ENCODE measurements around the gene ANKRD44.

ANKRD44 gene

GRCh38 chr2:197073701-197074433, 236.7 kb downstream of the ANKRD44 start:
- no peak for TF ChIP-seq EZH2 (IDR thresholded peaks at IDR 0.05; ENCODE audit: borderline replicate concordance, low read length)
- Histone ChIP-seq H3F3A (ENCODE audit: insufficient read depth, low read length) (0 out of 2 replicates have a peak, but pooled peaks cover 4% of the 10 kb centered on the region), H4K20me1 (ENCODE audit: insufficient read depth, low read length) (no peaks in the 10 kb centered on the region), H3K27me3 (ENCODE audit: insufficient read depth, low read length) (no peaks in the 10 kb centered on the region), H3K36me3 (ENCODE audit: insufficient read depth, low read length) (peaks cover 29% of the 10 kb centered on the region), H2AFZ (ENCODE audit: low read length) (no peak overlapping the region), H3K9me3 (ENCODE audit: low read length) (no peaks in the 10 kb centered on the region), H3K9me2 (ENCODE audit: low read depth, low read length) (no peaks in the 10 kb centered on the region), H3K9ac (ENCODE audit: low read length) (no peak overlapping the region), H3K4me2 (ENCODE audit: low read length) (no peak overlapping the region), H3K4me1 (ENCODE audit: insufficient read depth, low read length, severe bottlenecking) (no peaks in the 10 kb centered on the region), H3K27ac (ENCODE audit: low read depth, low read length, poor library complexity, severe bottlenecking) (no peak overlapping the region), H3K4me3 (ENCODE audit: low read depth, low read length, poor library complexity, severe bottlenecking) (no peak overlapping the region), H3K79me2 (ENCODE audit: insufficient read depth, low read length) (no peaks in the 10 kb centered on the region)

GRCh38 chr2:197073270-197073669, 237.3 kb downstream of the ANKRD44 start:
- Histone ChIP-seq H3K9ac (ENCODE audit: low read length) (no peak overlapping the region), H3K79me2 (ENCODE audit: insufficient read depth, low read length) (no peaks in the 10 kb centered on the region), H3K9me3 (ENCODE audit: low read length) (no peaks in the 10 kb centered on the region), H3K4me2 (ENCODE audit: low read length) (no peak overlapping the region), H3K4me1 (ENCODE audit: insufficient read depth, low read length, severe bottlenecking) (no peaks in the 10 kb centered on the region), H3F3A (ENCODE audit: insufficient read depth, low read length) (0 out of 2 replicates have a peak, but pooled peaks cover 4% of the 10 kb centered on the region), H4K20me1 (ENCODE audit: insufficient read depth, low read length) (no peaks in the 10 kb centered on the region), H3K27ac (ENCODE audit: low read depth, low read length, poor library complexity, severe bottlenecking) (no peak overlapping the region), H3K4me3 (ENCODE audit: low read depth, low read length, poor library complexity, severe bottlenecking) (no peak overlapping the region), H2AFZ (ENCODE audit: low read length) (no peak overlapping the region), H3K36me3 (ENCODE audit: insufficient read depth, low read length) (peaks cover 24% of the 10 kb centered on the region), H3K27me3 (ENCODE audit: insufficient read depth, low read length) (no peaks in the 10 kb centered on the region), H3K9me2 (ENCODE audit: low read depth, low read length) (no peaks in the 10 kb centered on the region)
- TF ChIP-seq EZH2 (IDR thresholded peaks at IDR 0.05; ENCODE audit: borderline replicate concordance, low read length) (no peak), CTCF (IDR thresholded peaks at IDR 0.05; ENCODE audit: low read length) (no peak)

- Histone ChIP-seq H2AFZ (ENCODE audit: low read length) (no peak overlapping the region), H3K27ac (ENCODE audit: low read depth, low read length, poor library complexity, severe bottlenecking) (no peak overlapping the region), H3K4me2 (ENCODE audit: low read length) (no peak overlapping the region), H3K4me3 (ENCODE audit: low read depth, low read length, poor library complexity, severe bottlenecking) (no peak overlapping the region), H3K9me3 (ENCODE audit: low read length) (no peaks in the 10 kb centered on the region), H3K79me2 (ENCODE audit: insufficient read depth, low read length) (no peaks in the 10 kb centered on the region), H3K9me2 (ENCODE audit: low read depth, low read length) (no peaks in the 10 kb centered on the region), H3K9ac (ENCODE audit: low read length) (no peak overlapping the region), H3F3A (ENCODE audit: insufficient read depth, low read length) (0 out of 2 replicates have a peak, but pooled peaks cover 4% of the 10 kb centered on the region), H3K27me3 (ENCODE audit: insufficient read depth, low read length) (no peaks in the 10 kb centered on the region), H3K36me3 (ENCODE audit: insufficient read depth, low read length) (peaks cover 16% of the 10 kb centered on the region), H3K4me1 (ENCODE audit: insufficient read depth, low read length, severe bottlenecking) (no peaks in the 10 kb centered on the region), H4K20me1 (ENCODE audit: insufficient read depth, low read length) (no peaks in the 10 kb centered on the region)
- TF ChIP-seq CTCF (IDR thresholded peaks at IDR 0.05; ENCODE audit: low read length), result no peak
- TF ChIP-seq EZH2 (IDR thresholded peaks at IDR 0.05; ENCODE audit: borderline replicate concordance, low read length), result no peak
Observed at GRCh38 chr2:197072533-197072932, 238.0 kb downstream of the ANKRD44 start.
